Tibial nerve (tissue), 4 donors: Measurements from ENCODE around the gene MKLN1.

Experiments used
- CTCF ChIP-seq, 5 experiments: fragments of 200-600 bp in 3 of 5; fragments of 450-650 bp in 2 of 5; sonication (generic) in 3 of 5; IDR thresholded peaks; one replicate each; pipeline ENCODE4 v1.5.1; 2016 to 2019; ENCODE audit warnings: antibody characterized with exemption in 5 of 5, mild to moderate bottlenecking in 3 of 5, moderate library complexity in 2 of 5
- EP300 ChIP-seq, 2 donors: sonication (generic); formaldehyde crosslinking; IDR thresholded peaks; one replicate each; pipeline ENCODE4 v1.6.1; 2017; ENCODE audit warnings: antibody characterized with exemption in 2 of 2, mild to moderate bottlenecking in 1 of 2
- POLR2A ChIP-seq, 2 donors: fragments of 450-650 bp; IDR thresholded peaks; one replicate each; pipeline ENCODE4 v1.6.1; 2017; ENCODE audit warnings: antibody characterized with exemption in 2 of 2, mild to moderate bottlenecking in 2 of 2, moderate library complexity in 2 of 2

DNA sequence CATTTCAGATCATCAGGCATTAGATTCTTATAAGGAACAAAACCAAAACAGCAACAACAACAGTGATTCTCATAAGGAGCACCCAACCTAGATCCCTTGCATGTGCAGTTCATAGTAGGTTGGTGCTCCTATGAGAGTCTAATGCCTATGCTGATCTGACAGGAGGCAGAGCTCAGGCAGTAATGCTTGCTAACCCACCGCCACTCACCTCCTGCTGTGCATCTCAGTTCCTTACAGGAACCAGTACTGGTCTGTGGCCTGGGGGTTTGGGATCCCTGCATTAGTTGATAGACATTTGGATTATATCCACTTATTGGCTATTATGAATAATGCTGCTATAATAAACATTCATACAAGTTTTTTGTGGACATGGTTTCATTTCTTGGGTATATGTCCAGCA lies 14.0 kb downstream of the MKLN1 start:
- TF ChIP-seq CTCF (IDR thresholded peaks at IDR 0.05) = no peak
- TF ChIP-seq EP300 (IDR thresholded peaks at IDR 0.05) = no peak
- TF ChIP-seq POLR2A (IDR thresholded peaks at IDR 0.05) = no peak
